Upper lobe of left lung (tissue), 4 donors: ENCODE results near the gene STARD8.

Experiments
- CTCF ChIP-seq, 6 experiments: fragments of 450-650 bp in 4 of 6; fragments of 200-600 bp in 2 of 6; sonication (generic) in 2 of 6; IDR thresholded peaks; one replicate each; pipeline ENCODE4 v1.5.1; 2016 to 2019; ENCODE audit warnings: antibody characterized with exemption in 6 of 6
- EP300 ChIP-seq, 4 donors: sonication (generic); formaldehyde crosslinking; IDR thresholded peaks; one replicate each; pipeline ENCODE4 v1.5.1; 2017; ENCODE audit warnings: antibody characterized with exemption in 4 of 4, control low read depth in 2 of 4
- POLR2A ChIP-seq, 4 donors: fragments of 450-650 bp; IDR thresholded peaks; one replicate each; pipeline ENCODE4 v1.5.1; 2016 to 2017; ENCODE audit warnings: antibody characterized with exemption in 4 of 4, mild to moderate bottlenecking in 2 of 4
- POLR2AphosphoS5 ChIP-seq, 2 donors: sonication (generic); formaldehyde crosslinking; IDR thresholded peaks; one replicate each; pipeline ENCODE4 v1.5.1; 2017; ENCODE audit warnings: antibody characterized with exemption in 2 of 2

GRCh38 chrX:68708503-68709290 is 61.2 kb downstream of the STARD8 start:
- no peak for TF ChIP-seq POLR2A (IDR thresholded peaks at IDR 0.05)
- no peak for TF ChIP-seq CTCF (IDR thresholded peaks at IDR 0.05)
- TF ChIP-seq POLR2AphosphoS5 (IDR thresholded peaks at IDR 0.05) = no peak
- TF ChIP-seq EP300 (IDR thresholded peaks at IDR 0.05) = no peak
